OCI-LY3 (cell line): ENCODE results near the gene SMURF2.
A peak's percentile ranks its signal among the peaks of the same experiment; 100 is the strongest.

Experiments
- H2AFZ ChIP-seq: fragments of 200-600, 300-600 bp; shearing (Covaris generic); 2 replicates; pipeline ENCODE4 v1.6.0; 2014; ENCODE audit warnings: antibody characterized with exemption, low read depth, low read length
- H3K27ac ChIP-seq: fragments of 200-600, 300-600 bp; sonication (generic); 2 replicates; pipeline ENCODE4 v1.5.1; 2014; ENCODE audit warnings: mild to moderate bottlenecking, low read length, moderate library complexity, mixed read lengths
- H3K27me3 ChIP-seq: fragments of 200-600, 300-600 bp; sonication (generic); 2 replicates; pipeline ENCODE4 v1.6.1; 2014; ENCODE audit warnings: low read depth, low read length, mixed read lengths
- H3K36me3 ChIP-seq: fragments of 200-600, 300-600 bp; sonication (generic); replicated peaks from 2 replicates; pipeline ENCODE3; 2014; ENCODE audit warnings: low read depth, low read length, mixed read lengths
- H3K4me1 ChIP-seq: fragments of 300-600, 200-600 bp; sonication (generic); 2 replicates; pipeline ENCODE4 v1.6.1; 2014; ENCODE audit warnings: low read length, mixed read lengths
- H3K4me2 ChIP-seq: fragments of 200-600, 300-600 bp; sonication (generic); 2 replicates; pipeline ENCODE4 v1.6.1; 2014; ENCODE audit warnings: low read length, mixed read lengths
- H3K4me3 ChIP-seq: fragments of 300-600, 200-600 bp; sonication (generic); 2 replicates; pipeline ENCODE4 v1.5.1; 2014; ENCODE audit warnings: antibody characterized with exemption, mild to moderate bottlenecking, low read length, moderate library complexity
- H3K79me2 ChIP-seq: fragments of 300-600, 200-600 bp; shearing (Covaris generic); 2 replicates; pipeline ENCODE4 v1.6.1; 2014; ENCODE audit warnings: mild to moderate bottlenecking, low read length, mixed read lengths
- H3K9ac ChIP-seq: fragments of 300-600, 200-600 bp; shearing (Covaris generic); 2 replicates; pipeline ENCODE4 v1.6.0; 2014; ENCODE audit warnings: mild to moderate bottlenecking, low read length, moderate library complexity
- H3K9me3 ChIP-seq: fragments of 200-600, 300-600 bp; shearing (Covaris generic); 2 replicates; pipeline ENCODE4 v1.6.1; 2014; ENCODE audit warnings: low read length, mixed read lengths; ENCODE audit not compliant: insufficient read depth
- H4K20me1 ChIP-seq: fragments of 200-600, 300-600 bp; sonication (generic); 2 replicates; pipeline ENCODE4 v1.6.1; 2016; ENCODE audit warnings: low read length, mixed read lengths; ENCODE audit not compliant: insufficient read depth
- CTCF ChIP-seq: fragments of 200-600, 300-600 bp; sonication (generic); IDR thresholded peaks from 2 replicates; pipeline ENCODE4 v1.5.1; 2014; ENCODE audit warnings: antibody characterized with exemption, low read length, low read depth
- EZH2phosphoT487 ChIP-seq: fragments of 200-600 bp; shearing (Covaris generic); IDR thresholded peaks from 2 replicates; pipeline ENCODE4 v1.6.1; 2018; ENCODE audit warnings: antibody characterized with exemption, mixed run types, low read depth

SMURF2 gene

DNA sequence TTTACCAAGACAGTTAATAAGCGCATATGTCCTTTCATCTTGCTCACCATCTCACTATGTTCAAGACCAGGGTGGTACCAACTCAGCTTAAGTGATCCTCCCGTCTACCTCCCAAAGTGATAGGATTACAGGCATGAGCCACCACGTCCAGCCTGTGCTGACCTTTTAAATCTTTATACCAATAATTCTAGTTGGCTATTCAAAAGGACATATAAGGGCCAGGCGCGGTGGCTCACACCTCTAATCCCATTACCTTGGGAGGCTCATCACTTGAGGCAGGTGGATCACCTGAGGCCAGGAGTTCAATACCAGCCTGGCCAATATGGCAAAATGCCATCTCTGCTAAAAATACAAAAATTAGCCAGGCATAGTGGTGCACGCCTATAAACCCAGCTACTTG, 152.9 kb downstream of the SMURF2 start:
- Histone ChIP-seq H2AFZ (no peak overlapping the region), H3K79me2 (peaks cover 60% of the 10 kb centered on the region), H4K20me1 (peaks cover 21% of the 10 kb centered on the region), H3K4me1 (peaks cover 15% of the 10 kb centered on the region), H3K36me3 (peaks cover 40% of the 10 kb centered on the region), H3K4me2 (no peak overlapping the region), H3K9ac (no peak overlapping the region), H3K9me3 (no peaks in the 10 kb centered on the region), H3K27ac (no peak overlapping the region), H3K27me3 (no peaks in the 10 kb centered on the region), H3K4me3 (no peak overlapping the region)
- TF ChIP-seq EZH2phosphoT487: no peak
- TF ChIP-seq CTCF: no peak

GRCh38 chr17:64508683-64509082, 153.4 kb downstream of the SMURF2 start:
- no peak overlapping the region for H3K9ac ChIP-seq
- H3K4me2 ChIP-seq: peak overlapping the region; percentile 92
- H3K4me3 ChIP-seq: peak overlapping the region; percentile 92; the same call in 1 of the 2 replicates
- no peak overlapping the region for H2AFZ ChIP-seq
- H3K27ac ChIP-seq: no peak overlapping the region
- H3K79me2 ChIP-seq: peaks cover 65% of the 10 kb centered on the region
- peaks cover 18% of the 10 kb centered on the region for H3K4me1 ChIP-seq
- H3K9me3 ChIP-seq: no peaks in the 10 kb centered on the region
- H4K20me1 ChIP-seq: peaks cover 26% of the 10 kb centered on the region
- TF ChIP-seq CTCF (no peak), EZH2phosphoT487 (no peak)
- no peaks in the 10 kb centered on the region for H3K27me3 ChIP-seq
- peaks cover 40% of the 10 kb centered on the region for H3K36me3 ChIP-seq

DNA sequence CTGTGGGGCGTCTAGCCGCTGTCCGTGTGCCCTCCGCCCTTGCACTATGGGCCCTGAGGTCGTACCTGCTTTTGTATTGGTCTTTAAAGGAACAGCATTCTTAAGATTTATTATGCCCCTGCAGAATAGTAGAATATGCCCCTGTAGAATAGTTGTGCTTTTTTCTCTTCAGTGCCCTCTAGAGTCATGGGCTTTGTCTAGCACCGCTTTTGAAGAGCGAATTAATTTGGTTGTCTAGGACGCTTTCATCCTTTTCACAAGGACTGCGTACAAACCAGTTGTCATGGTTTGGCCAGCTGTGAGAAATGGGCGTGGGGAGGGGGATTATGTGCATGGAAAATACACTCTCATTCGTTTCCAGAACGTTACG, 154.7 kb downstream of the SMURF2 start:
- peaks cover 26% of the 10 kb centered on the region for H4K20me1 ChIP-seq
- H3K27me3 ChIP-seq: no peaks in the 10 kb centered on the region
- H3K9me3 ChIP-seq: no peaks in the 10 kb centered on the region
- TF ChIP-seq CTCF (peak; percentile 57), EZH2phosphoT487 (no peak)
- peak overlapping the region; percentile 92 for H3K4me2 ChIP-seq
- peaks cover 70% of the 10 kb centered on the region for H3K79me2 ChIP-seq
- H3K4me3 ChIP-seq: peak overlapping the region; percentile 92
- H3K9ac ChIP-seq: peak overlapping the region; percentile 99
- peaks cover 45% of the 10 kb centered on the region for H3K36me3 ChIP-seq
- peak overlapping the region; percentile 80 for H3K27ac ChIP-seq
- 0 out of 2 replicates have a peak overlapping the region, but pooled peaks have one; percentile 17 for H2AFZ ChIP-seq
- peaks cover 18% of the 10 kb centered on the region for H3K4me1 ChIP-seq

GRCh38 chr17:64506576-64507412, 155.3 kb downstream of the SMURF2 start, which contains the start of gene CEP95:
Gene CEP95 (plus strand): TSS chr17:64506977. CDS start chr17:64507098, 121 bp downstream.
- no peaks in the 10 kb centered on the region for H3K9me3 ChIP-seq
- H3K4me1 ChIP-seq: peaks cover 18% of the 10 kb centered on the region
- no peak for TF ChIP-seq EZH2phosphoT487
- no peak for TF ChIP-seq CTCF
- peak within 1 kb of the TSS; percentile 92 for H3K4me2 ChIP-seq
- peaks cover 26% of the 10 kb centered on the region for H4K20me1 ChIP-seq
- peak within 1 kb of the TSS; percentile 99 for H3K9ac ChIP-seq
- H3K27me3 ChIP-seq: no peaks in the 10 kb centered on the region
- peaks cover 76% of the 10 kb centered on the region for H3K79me2 ChIP-seq
- H2AFZ ChIP-seq: peak within 1 kb of the TSS; percentile 17
- H3K36me3 ChIP-seq: peaks cover 47% of the 10 kb centered on the region
- H3K27ac ChIP-seq: peak within 1 kb of the TSS; percentile 80
- peak within 1 kb of the TSS; percentile 92 for H3K4me3 ChIP-seq
